Vagina (tissue), 2 donors: Measurements from ENCODE around the gene REPS2.

Experiments used
- POLR2A ChIP-seq, 2 donors: fragments of 450-650 bp; IDR thresholded peaks; one replicate each; pipeline ENCODE4 v1.6.1; 2017; ENCODE audit warnings: antibody characterized with exemption in 2 of 2, mild to moderate bottlenecking in 2 of 2, moderate library complexity in 2 of 2
- POLR2AphosphoS5 ChIP-seq, 2 donors: sonication (generic); formaldehyde crosslinking; IDR thresholded peaks; one replicate each; pipeline ENCODE4 v1.9.0; 2017; ENCODE audit warnings: antibody characterized with exemption in 2 of 2, mild to moderate bottlenecking in 2 of 2, low read depth in 1 of 2; ENCODE audit not compliant: insufficient read depth in 1 of 2
- TF ChIP-seq, protein P1 (sequence below), 3 experiments: fragments of 450-650 bp in 2 of 3; fragments of 200-600 bp in 1 of 3; sonication (generic) in 1 of 3; IDR thresholded peaks; one replicate each; pipeline ENCODE4 v1.5.1; 2017 to 2019; ENCODE audit warnings: antibody characterized with exemption in 3 of 3, mild to moderate bottlenecking in 2 of 3, moderate library complexity in 2 of 3

DNA sequence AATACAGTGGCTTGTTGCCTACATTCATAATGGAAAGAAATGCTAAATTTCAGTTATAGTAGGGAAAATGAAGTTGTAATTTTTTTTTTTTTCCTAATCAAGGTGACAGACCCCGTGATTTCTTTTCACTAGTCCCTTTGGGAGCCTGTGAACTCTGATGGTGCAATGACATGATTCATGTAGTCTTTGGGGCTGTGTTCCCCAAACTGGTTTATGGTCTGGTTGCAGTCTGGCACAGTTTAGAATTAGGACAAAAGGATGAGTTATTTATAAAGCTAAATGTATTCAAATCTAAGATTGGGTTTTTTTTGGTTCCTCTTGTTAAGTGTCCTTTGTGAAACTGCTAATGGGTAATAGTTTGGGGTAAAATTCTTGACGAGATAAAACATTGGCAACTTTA, 66.0 kb downstream of the REPS2 start:
- TF ChIP-seq POLR2A (IDR thresholded peaks at IDR 0.05) (no peak), POLR2AphosphoS5 (IDR thresholded peaks at IDR 0.05; ENCODE audit: insufficient read depth in 1 of 2, low read depth in 1 of 2) (no peak)
- TF ChIP-seq, protein P1, sequence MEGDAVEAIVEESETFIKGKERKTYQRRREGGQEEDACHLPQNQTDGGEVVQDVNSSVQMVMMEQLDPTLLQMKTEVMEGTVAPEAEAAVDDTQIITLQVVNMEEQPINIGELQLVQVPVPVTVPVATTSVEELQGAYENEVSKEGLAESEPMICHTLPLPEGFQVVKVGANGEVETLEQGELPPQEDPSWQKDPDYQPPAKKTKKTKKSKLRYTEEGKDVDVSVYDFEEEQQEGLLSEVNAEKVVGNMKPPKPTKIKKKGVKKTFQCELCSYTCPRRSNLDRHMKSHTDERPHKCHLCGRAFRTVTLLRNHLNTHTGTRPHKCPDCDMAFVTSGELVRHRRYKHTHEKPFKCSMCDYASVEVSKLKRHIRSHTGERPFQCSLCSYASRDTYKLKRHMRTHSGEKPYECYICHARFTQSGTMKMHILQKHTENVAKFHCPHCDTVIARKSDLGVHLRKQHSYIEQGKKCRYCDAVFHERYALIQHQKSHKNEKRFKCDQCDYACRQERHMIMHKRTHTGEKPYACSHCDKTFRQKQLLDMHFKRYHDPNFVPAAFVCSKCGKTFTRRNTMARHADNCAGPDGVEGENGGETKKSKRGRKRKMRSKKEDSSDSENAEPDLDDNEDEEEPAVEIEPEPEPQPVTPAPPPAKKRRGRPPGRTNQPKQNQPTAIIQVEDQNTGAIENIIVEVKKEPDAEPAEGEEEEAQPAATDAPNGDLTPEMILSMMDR (IDR thresholded peaks at IDR 0.05): no peak
